Parathyroid adenoma (tissue), 2 donors: ENCODE data around the gene ETV3.

Experiments
- H2AFZ ChIP-seq: fragments of 300-600 bp; sonication (generic); one replicate; pipeline ENCODE4 v1.7.0; 2017; ENCODE audit warnings: antibody characterized with exemption, mild to moderate bottlenecking
- H3K27ac ChIP-seq: fragments of 300-600 bp; sonication (generic); one replicate; pipeline ENCODE4 v1.7.0; 2017
- H3K27me3 ChIP-seq: fragments of 300-600 bp; sonication (generic); one replicate; pipeline ENCODE4 v1.7.0; 2017; ENCODE audit warnings: low read length; ENCODE audit not compliant: control insufficient read depth, insufficient read depth
- H3K36me3 ChIP-seq: fragments of 300-600 bp; sonication (generic); one replicate; pipeline ENCODE4 v1.7.0; 2017; ENCODE audit warnings: low read length; ENCODE audit not compliant: control insufficient read depth, insufficient read depth
- H3K4me1 ChIP-seq: fragments of 300-600 bp; sonication (generic); one replicate; pipeline ENCODE4 v1.7.0; 2017; ENCODE audit warnings: control low read depth
- H3K4me2 ChIP-seq: fragments of 300-600 bp; sonication (generic); one replicate; pipeline ENCODE4 v1.7.0; 2017; ENCODE audit warnings: low read length
- H3K4me3 ChIP-seq: fragments of 300-600 bp; sonication (generic); one replicate; pipeline ENCODE4 v1.7.0; 2017; ENCODE audit warnings: low read depth, low read length
- H3K79me2 ChIP-seq: fragments of 300-600 bp; sonication (generic); one replicate; pipeline ENCODE4 v1.7.0; 2017; ENCODE audit warnings: control low read depth
- H3K9ac ChIP-seq: fragments of 300-600 bp; sonication (generic); one replicate; pipeline ENCODE4 v1.7.0; 2017; ENCODE audit warnings: mild to moderate bottlenecking
- H3K9me3 ChIP-seq: fragments of 300-600 bp; sonication (generic); one replicate; pipeline ENCODE4 v1.7.0; 2017; ENCODE audit warnings: low read length; ENCODE audit not compliant: control insufficient read depth
- CTCF ChIP-seq: fragments of 300-600 bp; sonication (generic); IDR thresholded peaks from one replicate; pipeline ENCODE4 v1.7.0; 2017; ENCODE audit warnings: antibody characterized with exemption, mild to moderate bottlenecking
- donor health status: primary hyperparathyroidism.

Gene ETV3

GRCh38 chr1:157097692-157098091, 40.5 kb downstream of the ETV3 start:
- no peaks in the 10 kb centered on the region for H3K9me3 ChIP-seq
- H3K79me2 ChIP-seq = no peaks in the 10 kb centered on the region
- no peak overlapping the region for H3K27ac ChIP-seq

GRCh38 chr1:157096881-157097280, 41.3 kb downstream of the ETV3 start:
- Histone ChIP-seq H3K4me1 (no peaks in the 10 kb centered on the region), H3K36me3 (no peaks in the 10 kb centered on the region), H3K27ac (no peak overlapping the region), H3K4me3 (no peak overlapping the region), H3K9ac (no peak overlapping the region), H3K9me3 (no peaks in the 10 kb centered on the region), H3K79me2 (no peaks in the 10 kb centered on the region), H3K27me3 (no peaks in the 10 kb centered on the region), H2AFZ (no peak overlapping the region), H3K4me2 (no peak overlapping the region)
- TF ChIP-seq CTCF = no peak

More at GRCh38 chr1:157097692-157098091, 40.5 kb downstream of the ETV3 start:
- Histone ChIP-seq H3K36me3 (no peaks in the 10 kb centered on the region), H3K4me1 (no peaks in the 10 kb centered on the region), H3K9ac (no peak overlapping the region), H2AFZ (no peak overlapping the region), H3K4me2 (no peak overlapping the region), H3K4me3 (no peak overlapping the region), H3K27me3 (no peaks in the 10 kb centered on the region)
- no peak for TF ChIP-seq CTCF

GRCh38 chr1:157095551-157095950, 42.6 kb downstream of the ETV3 start:
- Histone ChIP-seq H3K27me3 (no peaks in the 10 kb centered on the region), H3K27ac (no peak overlapping the region), H3K9ac (no peak overlapping the region), H3K36me3 (no peaks in the 10 kb centered on the region), H3K9me3 (no peaks in the 10 kb centered on the region), H3K4me3 (no peak overlapping the region), H3K79me2 (no peaks in the 10 kb centered on the region), H3K4me1 (no peaks in the 10 kb centered on the region), H2AFZ (no peak overlapping the region), H3K4me2 (no peak overlapping the region)
- no peak for TF ChIP-seq CTCF

- Histone ChIP-seq H3K27ac (no peak overlapping the region), H3K36me3 (no peaks in the 10 kb centered on the region), H3K9me3 (no peaks in the 10 kb centered on the region), H3K4me2 (no peak overlapping the region), H3K27me3 (no peaks in the 10 kb centered on the region), H3K4me3 (no peak overlapping the region), H3K9ac (no peak overlapping the region), H2AFZ (no peak overlapping the region), H3K79me2 (no peaks in the 10 kb centered on the region), H3K4me1 (no peaks in the 10 kb centered on the region)
- no peak for TF ChIP-seq CTCF
Observed at GRCh38 chr1:157095091-157095490, 43.1 kb downstream of the ETV3 start.

- no peaks in the 10 kb centered on the region for H3K36me3 ChIP-seq
- no peak overlapping the region for H3K9ac ChIP-seq
- no peak overlapping the region for H3K4me3 ChIP-seq
- H3K4me2 ChIP-seq = no peak overlapping the region
- no peak for TF ChIP-seq CTCF
- no peaks in the 10 kb centered on the region for H3K79me2 ChIP-seq
- H3K27ac ChIP-seq = no peak overlapping the region
- no peaks in the 10 kb centered on the region for H3K27me3 ChIP-seq
- no peak overlapping the region for H2AFZ ChIP-seq
- no peaks in the 10 kb centered on the region for H3K9me3 ChIP-seq
- no peaks in the 10 kb centered on the region for H3K4me1 ChIP-seq
Observed at GRCh38 chr1:157092831-157093230, 45.4 kb downstream of the ETV3 start.
